Measurements from ENCODE around the gene EGFL7.
"Not testable (repeated sequence)": the region's sequence is repeated elsewhere in the genome, so short reads cannot be mapped to it uniquely, and the experiment has no call there.

EGFL7 gene

GRCh38 chr9:136704741-136705140 lies 42.0 kb downstream of the EGFL7 start:
- not testable (repeated sequence) for DNase-seq

DNA sequence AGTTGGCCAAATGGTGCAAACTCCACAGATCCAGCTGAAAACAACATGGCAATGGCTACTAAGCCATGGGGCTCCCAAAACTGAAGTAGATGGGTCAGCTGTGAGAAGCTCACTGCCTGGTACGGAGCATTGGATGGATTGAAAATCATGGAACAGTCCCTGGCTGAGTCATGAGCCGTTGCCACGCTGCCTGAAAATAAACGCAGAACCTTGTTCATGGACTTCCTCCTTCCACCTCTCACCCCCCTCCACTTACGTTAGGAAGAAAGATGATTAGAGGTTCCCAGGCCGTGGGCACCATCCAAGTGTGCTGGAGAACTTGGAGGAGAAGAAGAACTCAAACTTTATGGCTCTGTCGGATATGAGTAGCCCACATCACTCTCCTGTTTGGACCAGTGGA lies 42.8 kb downstream of the EGFL7 start:
- DNase-seq, result no peak

DNA sequence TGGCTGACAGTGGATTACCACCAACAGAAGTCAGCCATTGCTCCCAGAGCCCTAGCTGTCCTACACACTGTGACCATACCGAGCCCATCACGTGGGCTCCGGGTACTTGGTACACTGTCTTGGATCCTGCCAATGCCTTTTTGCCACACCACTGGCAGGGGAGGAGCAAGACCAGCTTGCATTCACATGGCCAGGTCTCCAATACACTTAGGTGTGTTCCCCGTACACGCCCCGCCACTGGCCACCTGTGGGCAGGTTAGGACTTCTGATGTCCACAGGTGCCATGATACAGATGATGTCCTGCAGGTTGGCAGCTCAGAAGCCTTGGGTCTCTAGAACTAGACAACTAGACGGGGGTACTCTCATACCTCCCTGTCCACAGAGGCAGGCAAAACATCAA lies 44.3 kb downstream of the EGFL7 start:
- DNase-seq, result no peak

DNA sequence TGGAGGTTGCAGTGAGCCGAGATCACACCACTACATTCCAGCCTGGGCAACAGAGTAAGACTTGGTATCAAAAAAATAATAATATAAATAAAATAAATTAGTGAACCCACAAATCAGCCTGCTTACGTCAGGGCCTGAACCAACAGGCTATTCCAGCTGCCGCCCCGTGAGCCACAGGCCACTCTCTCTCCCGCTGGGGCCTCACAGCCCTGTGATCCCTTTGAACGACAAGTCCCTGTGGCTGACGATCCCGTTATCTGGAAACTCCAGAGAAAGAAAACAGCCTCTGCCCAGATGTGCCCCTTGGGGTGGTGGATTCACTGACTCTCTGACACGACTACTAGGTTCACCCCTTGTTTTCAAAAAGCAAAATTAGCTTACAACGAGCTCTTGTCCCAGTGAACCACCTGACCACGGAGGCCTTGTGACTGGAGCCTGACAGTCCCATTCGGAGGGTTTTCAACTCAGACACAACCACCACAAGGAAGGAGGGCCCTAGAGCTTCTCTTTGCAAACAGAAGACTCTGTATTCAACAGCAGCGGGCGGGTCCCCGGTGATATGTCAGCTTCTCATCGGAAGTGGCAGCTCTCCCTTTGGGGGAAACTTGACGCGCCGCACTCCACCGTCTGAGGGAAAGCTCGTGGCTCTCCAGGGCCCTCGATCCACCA lies 45.3 kb downstream of the EGFL7 start:
- no peak for DNase-seq

- DNase-seq, result no peak
These were observed 46.9 kb downstream of the EGFL7 start for GRCh38 chr9:136709454-136710109.

DNA sequence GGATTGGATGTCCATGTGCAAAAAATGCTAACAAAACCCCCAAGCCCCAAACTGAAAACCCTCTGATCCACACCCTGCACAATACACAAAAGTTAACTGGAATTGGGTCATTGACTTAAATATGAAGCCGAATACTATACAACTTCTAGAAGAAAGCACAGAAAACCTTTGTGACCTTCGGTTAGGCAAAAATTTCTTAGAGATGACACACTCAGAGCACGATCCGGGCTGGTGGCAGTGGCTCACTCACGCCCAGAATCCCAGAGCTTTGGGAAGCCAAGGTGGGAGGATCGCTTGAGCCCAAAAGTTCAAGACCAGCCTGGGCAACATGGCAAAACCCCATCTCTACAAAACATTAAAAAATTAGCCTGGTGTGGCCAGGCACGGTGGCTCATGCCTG lies 47.8 kb downstream of the EGFL7 start:
- DNase-seq, result no peak

DNA sequence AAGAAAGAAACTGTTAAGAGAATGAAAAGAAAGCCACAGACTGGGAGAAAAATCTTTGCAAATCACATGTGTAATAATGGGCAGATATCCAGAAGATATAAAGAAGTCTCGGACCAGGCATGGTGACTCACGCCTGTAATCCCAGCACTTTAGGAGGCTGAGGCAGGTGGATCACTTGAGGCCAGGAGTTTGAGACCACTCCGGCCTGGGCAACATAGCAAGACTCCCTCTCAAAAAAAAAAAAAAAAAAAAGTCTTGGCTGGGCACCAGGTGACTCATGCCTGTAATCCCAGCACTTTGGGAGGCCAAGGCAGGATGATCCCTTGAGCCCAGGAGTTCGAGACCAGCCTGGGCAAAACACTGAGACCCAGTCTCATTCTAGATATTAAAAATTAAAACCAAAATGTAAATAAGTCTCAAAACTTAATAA lies 48.5 kb downstream of the EGFL7 start:
- DNase-seq, result not testable (repeated sequence)

GRCh38 chr9:136711751-136712689 lies 49.3 kb downstream of the EGFL7 start, which contains the start of gene DIPK1B:
DIPK1B (plus strand) TSS chr9:136712572; CDS start chr9:136712666, 94 bp downstream.
- no peak for DNase-seq

DNA sequence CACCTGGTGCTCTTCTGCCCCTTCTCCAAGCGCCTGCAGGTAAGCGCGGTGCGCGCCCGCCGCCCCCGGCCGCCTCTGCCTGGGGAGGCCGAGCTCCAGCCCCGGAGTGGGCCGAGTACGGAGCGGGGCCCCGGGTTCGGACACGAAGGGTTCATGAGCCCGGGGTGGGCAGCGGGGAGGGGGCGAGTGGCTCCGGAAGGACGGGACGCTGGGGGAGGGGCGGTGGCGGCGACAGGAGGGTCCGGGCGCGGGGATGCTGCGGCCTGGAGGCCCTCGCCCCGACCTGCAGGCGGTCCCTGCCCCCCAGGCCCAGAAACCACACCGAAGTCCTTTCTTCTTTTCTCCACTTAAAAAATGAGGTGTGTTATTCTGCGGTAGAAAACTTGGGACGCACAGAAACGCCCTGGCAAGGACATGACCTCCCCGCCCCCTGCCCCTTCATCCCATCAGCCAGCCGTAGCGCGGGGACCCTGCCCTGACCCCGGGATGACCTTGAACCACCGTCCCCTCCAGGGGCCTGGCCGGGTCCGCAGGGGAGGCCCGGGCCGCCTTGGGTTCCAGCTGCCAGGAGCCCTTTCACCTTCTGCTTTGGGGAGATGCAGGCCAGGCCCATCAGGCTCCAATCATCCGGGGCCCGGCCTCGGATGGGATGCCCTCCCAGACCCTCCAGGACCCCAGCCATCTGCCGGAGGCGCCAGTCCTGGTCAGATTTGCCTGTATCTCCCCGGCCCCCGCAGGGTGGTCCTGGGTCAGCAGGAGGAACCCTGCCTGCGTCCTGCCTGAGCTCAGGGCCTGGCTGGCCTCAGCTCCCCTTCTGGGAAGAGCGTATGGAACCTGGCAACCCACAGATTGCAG lies 50.2 kb downstream of the EGFL7 start:
- DNase-seq, result no peak

DNA sequence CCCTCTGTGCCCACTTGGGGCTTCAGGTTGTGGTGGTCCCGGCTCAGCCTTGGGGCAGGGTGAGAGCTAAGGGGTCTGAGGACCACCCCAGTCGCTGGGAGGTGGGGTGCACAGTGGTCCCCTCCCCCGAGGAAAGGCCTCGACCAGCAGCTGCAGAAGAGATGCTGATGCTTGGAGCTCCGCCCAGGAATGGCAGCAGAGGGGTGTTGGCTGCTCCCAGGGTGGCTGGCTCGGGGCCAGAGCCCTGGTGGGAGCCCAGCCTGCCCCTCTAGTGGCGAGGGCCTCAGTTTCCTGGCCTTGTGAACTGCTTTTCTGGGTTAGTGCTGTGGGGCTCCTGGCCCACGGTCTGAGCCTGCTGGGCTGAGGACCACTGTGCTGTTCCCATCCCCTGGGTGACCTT lies 50.8 kb downstream of the EGFL7 start:
- DNase-seq, result no peak

DNA sequence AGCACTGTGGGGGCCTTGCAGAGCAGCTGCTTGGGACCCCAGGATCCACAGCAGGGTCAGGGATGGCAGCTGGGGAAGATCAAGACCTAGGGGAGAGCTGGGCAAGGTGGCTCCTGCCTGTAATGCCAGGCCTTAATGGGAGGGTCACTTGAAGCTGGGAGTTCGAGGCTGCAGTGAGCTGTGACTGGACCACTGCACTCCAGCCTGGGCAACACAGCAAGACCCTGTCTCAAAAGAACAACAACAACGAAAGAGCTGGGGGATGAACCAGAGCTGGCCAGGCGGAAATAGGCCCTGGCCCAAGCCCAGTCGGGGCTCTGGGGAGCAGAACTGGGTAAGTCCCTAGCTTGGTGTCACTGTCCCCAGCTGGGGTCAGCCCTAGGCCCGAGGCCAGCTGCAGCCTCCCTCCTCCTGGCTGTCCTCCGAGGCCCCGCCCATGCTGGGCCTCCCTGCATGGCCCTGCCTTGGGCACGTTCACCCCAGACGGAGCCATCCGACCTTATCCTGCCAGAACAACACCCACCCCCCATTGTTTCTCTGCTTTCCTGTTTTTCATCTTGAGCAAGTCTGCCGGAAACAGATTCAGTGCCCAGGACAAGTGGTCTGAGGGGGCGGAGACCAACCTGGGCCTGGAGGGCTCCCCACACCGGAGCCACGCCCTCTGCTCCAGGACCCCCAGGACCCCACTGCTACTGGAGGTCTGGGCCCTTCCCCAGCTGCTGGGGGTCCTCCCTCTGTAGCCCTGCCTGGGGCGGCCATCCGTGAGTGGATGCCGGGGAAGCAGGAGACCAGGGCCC lies 51.6 kb downstream of the EGFL7 start:
- DNase-seq, result no peak

DNA sequence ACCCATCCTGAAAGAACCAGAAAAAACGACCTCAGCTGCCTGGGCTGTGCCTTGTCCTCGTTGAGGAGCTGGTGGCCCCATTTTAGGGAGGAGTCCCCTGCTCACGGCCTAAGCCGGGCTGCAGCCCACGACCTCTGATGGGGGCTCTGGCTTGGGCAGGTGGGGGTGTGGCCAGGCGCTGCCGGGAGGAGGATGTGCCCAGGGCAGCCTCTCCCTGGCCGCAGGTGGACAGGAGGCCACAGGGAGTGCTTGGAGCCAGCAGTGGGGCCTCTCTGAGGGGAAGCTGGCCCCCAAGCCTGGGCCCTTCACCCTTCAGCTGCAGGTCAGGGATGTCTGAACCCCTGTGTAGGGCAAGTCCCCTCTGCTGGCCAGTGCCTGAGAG lies 52.2 kb downstream of the EGFL7 start:
- DNase-seq, result no peak

DNA sequence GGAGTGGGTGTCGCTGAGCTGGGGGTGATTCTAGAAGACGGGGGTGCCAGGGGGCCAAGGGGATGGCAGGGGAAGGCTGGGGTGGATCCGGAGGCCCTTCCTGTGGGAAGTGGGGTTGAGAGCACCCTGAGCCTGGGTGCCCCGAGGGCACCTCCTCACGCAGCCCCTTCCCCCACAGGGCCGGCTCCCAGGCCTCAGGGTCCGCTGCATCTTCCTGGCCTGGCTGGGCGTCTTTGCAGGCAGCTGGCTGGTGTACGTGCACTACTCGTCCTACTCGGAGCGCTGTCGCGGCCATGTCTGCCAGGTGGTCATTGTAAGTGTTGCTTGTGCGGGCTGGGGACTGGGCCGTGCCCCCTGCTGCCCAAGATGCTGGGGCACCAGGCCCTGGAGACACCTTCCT lies 54.7 kb downstream of the EGFL7 start:
- no peak for DNase-seq

GRCh38 chr9:136718345-136719194 lies 55.9 kb downstream of the EGFL7 start:
- no peak for DNase-seq

DNA sequence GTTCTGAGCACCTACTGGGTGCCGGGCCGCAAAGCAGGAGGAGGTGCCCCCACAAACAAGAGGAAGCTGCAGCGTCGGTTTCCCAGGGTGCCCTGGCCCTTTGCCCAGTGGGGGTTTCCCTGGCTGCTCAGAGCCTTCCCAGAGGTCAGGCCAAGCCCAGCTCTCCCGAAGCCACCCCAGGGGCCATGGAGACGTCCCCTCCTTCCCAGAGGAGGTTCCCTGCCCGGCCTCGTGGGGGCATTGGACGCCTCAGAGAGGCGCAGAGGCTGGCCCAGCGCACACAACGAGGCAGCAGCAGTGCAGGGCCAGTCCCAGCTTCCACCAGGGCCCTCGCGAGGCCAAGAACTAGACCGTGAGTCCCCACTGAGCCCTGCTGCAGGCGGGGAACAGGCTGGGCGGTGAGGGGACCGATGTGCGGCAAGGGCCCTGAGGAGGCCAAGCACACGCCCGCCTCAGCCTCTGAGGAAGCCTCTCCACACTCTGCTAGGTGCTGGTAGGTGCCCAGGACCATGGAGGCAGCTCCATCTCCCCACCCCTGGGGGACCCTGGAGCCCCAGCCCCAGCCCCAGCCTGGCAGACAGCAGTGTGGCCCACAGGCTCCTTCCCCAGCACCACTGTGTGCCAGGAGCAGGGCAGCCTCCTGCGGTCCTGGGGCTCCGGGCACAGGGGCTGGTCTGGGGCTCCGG lies 56.6 kb downstream of the EGFL7 start:
- no peak for DNase-seq

DNA sequence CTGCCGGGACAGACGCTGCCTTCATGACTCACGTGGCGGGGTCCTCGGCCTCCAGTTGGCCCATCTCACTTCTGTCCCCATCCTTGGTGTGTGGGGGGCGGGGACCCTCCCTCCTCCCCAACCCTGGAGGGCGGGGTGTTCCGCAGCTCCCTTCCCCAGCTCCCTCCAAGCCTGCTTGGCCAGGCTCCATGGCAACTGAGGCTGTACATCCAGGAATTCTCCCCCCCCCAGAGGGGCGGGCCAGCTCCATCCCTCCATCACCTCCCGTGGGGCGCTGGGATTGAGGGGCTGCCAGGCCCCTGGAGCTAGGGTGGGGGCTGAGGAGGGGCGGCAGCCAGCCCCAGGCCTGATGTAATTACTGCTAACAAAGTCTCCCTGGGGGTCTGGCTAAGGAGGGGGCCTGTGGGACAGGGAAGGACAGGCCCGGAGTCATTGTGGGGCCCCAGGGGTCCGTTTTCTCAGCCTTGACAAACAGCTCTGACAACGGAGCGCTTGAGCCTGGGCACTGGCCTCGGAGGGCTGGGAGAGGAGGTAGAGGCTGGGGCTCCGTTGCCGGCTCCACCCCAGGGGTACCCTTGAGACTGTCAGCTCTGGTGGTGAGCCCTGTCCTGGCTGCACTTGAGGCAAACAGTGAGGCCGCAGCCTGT lies 57.7 kb downstream of the EGFL7 start:
- no peak for DNase-seq

DNA sequence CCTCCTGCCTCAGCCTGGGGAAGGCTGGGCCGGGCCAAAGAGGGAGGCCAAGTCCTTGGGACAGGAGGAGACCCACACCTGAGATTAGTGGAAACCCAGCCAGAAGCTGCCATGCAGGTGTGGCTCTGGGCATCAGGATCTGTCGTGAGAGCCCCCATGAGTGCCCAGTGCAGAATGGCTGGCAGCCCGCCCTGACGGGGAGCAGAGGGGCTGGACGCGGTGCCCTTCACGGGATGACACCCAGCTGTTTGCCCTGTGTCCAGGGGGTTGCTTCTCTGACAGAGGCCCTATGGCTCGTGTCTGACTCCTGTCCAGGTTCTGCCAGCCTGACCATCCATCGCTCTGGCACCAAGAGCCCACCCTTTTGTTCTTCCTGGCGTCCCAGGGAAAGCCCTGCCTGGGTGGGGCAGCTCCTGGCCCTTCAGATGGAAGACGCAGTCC lies 58.2 kb downstream of the EGFL7 start:
- DNase-seq, result no peak

- DNase-seq, result no peak
These were observed 58.8 kb downstream of the EGFL7 start for GRCh38 chr9:136721339-136722092.

All from central memory CD4-positive, alpha-beta T cell (primary cell).